NCI-H446 treated with DMSO at 0.1 percent for 48 hours (cell line): ENCODE data around the gene IFNA21.
"Not testable (repeated sequence)": the region's sequence is repeated elsewhere in the genome, so short reads cannot be mapped to it uniquely, and the experiment has no call there.

ENCODE experiments used
- DNase-seq: peaks from one replicate; lab custom pipeline; 2025; lab: John Stamatoyannopoulos, UW

The IFNA21 gene

GRCh38 chr9:21141427-21141882 lies 25.0 kb downstream of the IFNA21 start, which contains the start of gene IFNW1:
Gene IFNW1, minus strand, starts transcription at chr9:21141832. Its CDS starts 262 bp downstream, at chr9:21141570.
- no peak for DNase-seq

- no peak for DNase-seq
Measured at GRCh38 chr9:21137020-21137419, 29.4 kb downstream of the IFNA21 start.

- no peak for DNase-seq
Measured at GRCh38 chr9:21135736-21136135, 30.7 kb downstream of the IFNA21 start.

GRCh38 chr9:21128186-21128585 lies 38.3 kb downstream of the IFNA21 start:
- DNase-seq = not testable (repeated sequence)

- DNase-seq = no peak
Measured at GRCh38 chr9:21121595-21122251, 44.7 kb downstream of the IFNA21 start.

- DNase-seq = no peak
Measured at GRCh38 chr9:21121079-21121478, 45.4 kb downstream of the IFNA21 start.

- no peak for DNase-seq
Measured at GRCh38 chr9:21119093-21119770, 47.2 kb downstream of the IFNA21 start.
